CD4-positive, alpha-beta T cell treated with Interleukin-10 for 1 hour (primary cell): ENCODE results near the gene SMCO3.

Experiments
- DNase-seq: peaks from one replicate; pipeline ENCODE4 v3.0.0-alpha.2; 2020

Gene SMCO3

DNA sequence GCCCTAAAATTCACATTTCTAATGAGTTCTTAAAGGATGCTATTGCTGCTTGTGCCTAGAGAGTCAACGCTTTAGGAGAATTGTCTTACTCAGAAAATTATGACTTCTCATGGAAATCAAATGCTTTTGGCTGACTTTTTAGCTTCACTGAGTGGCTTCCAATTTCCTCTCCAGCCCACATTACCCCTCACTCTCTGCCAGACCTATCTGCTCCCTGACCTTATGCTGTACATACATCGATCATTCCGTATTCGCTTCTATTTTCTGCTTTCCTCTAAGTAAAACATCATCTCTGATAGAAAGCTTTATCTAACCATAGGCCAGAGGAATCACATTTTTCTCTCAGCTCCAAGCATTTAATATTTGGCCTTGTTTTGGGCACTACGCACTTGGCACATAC lies 12.5 kb upstream of the SMCO3 start:
- DNase-seq: no peak

GRCh38 chr12:14825256-14825655 lies 11.3 kb upstream of the SMCO3 start:
- DNase-seq: no peak

- DNase-seq: no peak
These were observed 10.1 kb upstream of the SMCO3 start for GRCh38 chr12:14824012-14824634.

- no peak for DNase-seq
These were observed 2.5 kb downstream of the SMCO3 start for GRCh38 chr12:14811486-14811885.

GRCh38 chr12:14810953-14811483 lies 3.0 kb downstream of the SMCO3 start:
- no peak for DNase-seq

DNA sequence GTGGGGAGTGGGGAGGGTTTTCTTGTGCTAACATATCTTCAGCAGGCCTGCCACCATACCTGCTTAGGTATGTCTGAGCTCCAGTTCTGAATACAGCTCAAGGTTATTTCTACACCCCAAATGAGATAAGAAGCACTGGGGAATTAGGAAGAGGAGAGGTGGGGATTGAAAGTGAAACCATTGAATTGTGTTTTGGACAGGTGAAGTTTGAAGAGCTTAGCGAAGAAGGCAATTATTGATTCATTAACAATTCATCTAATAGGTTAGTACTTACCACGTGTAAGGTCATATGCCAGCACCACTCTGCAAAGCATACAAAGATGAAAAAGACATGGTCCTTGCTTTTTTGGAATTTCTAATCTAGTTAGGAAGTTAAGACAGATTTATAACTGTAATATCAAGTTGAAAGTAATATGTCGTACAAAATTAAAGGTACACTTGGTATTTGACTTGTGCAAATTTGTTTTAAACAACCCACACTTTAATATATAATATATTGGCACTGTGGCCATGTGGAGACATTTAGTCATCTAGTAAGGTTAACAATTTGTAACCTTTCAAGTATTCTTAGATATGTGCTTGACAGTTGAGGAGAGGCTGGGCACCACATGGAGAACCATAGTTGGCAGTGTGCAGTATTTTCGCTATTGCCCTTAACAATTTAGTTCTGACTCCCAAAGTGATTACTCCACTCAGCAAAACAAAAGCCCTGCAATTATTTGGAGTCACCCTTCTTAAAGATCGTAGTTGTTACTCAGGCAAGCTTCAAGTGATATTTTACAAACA lies 3.6 kb downstream of the SMCO3 start:
- DNase-seq: no peak

GRCh38 chr12:14803830-14804160 lies 10.2 kb downstream of the SMCO3 start:
- DNase-seq: no peak

DNA sequence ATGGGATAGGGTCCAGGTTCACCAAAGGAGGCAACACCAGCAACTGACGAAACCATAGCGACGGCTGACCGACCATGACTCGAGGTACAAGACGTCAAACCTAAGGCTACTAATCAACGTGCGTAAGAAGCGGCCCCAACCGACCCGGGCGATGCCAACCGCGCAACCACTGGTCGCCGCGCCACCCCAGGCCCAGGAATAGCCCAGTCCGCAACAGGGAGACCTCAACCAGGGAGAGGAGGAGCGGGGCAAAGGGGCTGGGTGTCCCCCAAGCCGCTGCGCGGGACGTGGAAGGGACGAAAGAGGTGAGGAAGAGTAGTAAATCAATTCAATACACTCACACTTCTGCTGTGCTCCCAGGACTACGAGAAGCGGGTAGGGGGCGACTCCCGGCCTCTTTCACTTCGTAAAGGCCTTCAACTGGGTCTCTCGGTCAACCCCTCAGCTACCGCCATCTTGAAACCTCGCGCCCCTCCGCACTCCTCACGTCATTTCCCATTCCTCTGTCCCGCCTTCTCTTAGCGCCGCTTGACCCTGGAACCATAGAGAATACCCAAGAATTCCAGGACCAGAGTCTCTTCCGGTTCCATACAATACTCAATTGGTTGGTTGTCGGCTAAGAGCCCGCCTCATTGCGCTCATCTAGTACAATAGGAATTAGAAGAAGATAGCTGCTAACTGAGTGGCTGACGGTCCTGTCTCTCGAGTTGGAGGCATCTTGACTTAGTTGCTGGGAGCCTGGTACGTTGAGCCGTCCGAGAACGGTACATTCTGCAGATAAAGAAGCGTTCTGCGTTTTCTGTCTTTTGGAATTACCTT lies 10.8 kb downstream of the SMCO3 start, which contains the start of the genes C12orf60 and WBP11:
TSS of gene C12orf60 (plus strand) at position 660 of the 819 bp plus-strand sequence. CDS start 19,266 bp downstream, outside the sequence.
TSS of gene WBP11 (minus strand) at position 468 of the 819 bp plus-strand sequence. CDS start 2,095 bp downstream, outside the sequence.
- peak; percentile 96 for DNase-seq

DNA sequence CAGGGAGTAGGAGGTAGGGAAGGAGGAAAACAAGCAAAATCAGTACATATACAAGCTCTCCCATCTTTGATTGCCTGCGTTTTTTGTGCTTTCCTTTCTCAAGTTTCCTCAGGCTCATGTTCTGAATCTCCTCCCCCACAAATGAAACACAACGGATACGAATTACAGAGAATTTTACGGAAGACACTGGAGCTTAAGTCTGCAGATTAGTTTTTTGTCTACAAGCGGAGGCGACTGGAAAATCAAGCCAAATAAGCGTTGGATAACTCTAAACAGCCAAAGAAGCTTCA lies 11.3 kb downstream of the SMCO3 start:
- no peak for DNase-seq

GRCh38 chr12:14802247-14802646 lies 11.7 kb downstream of the SMCO3 start:
- no peak for DNase-seq

DNA sequence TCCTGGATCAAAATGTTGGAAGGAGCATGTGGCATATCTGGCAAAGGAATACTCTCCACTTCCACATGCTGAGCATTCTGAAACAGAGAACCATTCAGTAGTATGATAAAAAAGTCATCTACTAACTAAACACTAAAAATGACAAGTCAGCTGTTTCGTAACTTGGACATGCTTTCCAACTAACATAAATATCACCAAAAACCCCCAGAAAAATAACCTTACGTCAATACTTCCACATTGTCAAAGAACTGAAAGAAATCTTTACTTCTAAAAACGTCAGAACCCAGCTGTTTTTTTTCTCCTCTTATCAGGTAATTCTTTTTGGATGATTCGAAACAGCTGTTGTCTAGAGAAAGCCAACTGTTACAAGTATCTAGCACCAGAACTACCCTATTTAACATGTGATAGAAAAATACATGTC lies 18.9 kb downstream of the SMCO3 start:
- DNase-seq: no peak

GRCh38 chr12:14785568-14785967 lies 28.4 kb downstream of the SMCO3 start:
- DNase-seq: no peak

DNA sequence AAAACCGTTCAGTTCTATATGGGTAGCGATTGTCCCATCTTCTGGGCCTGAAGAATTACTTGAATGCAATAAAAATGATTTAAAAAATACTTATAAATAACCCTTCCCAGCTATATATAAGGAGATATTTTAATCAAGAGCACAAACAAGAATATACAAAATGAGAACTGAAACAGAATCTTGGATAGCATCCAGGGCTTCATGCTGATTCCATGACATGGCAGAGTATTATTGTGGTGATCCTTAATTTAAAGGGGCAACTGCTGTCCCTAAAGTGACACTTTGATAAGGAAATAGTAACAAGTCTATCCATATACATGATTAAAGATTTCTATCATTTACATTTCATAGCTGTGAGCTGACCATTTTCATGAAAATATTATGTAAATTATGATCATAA lies 29.5 kb downstream of the SMCO3 start:
- DNase-seq: no peak

- no peak for DNase-seq
These were observed 31.2 kb downstream of the SMCO3 start for GRCh38 chr12:14782756-14783155.

DNA sequence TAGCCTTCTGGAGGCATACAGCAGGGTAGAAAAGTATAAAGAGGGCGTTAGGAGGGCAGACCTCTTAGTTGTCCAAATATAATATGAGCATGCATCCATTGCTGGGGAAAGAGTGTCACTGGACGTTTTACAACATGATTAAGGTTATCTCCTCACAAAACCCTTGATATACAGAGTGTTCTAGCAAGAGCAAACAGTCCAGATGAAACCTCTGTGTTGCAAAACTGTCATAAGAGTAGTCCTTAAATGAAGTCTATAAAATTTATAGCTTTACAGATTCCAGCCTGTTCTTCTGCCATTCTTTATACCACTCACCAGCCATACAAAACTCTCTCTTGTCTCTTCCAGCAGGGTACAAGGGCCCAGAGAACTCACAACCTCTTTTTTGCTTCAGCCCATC lies 32.4 kb downstream of the SMCO3 start:
- no peak for DNase-seq

GRCh38 chr12:14780859-14781258 lies 33.1 kb downstream of the SMCO3 start:
- DNase-seq: no peak

GRCh38 chr12:14779834-14780233 lies 34.1 kb downstream of the SMCO3 start:
- DNase-seq: no peak

DNA sequence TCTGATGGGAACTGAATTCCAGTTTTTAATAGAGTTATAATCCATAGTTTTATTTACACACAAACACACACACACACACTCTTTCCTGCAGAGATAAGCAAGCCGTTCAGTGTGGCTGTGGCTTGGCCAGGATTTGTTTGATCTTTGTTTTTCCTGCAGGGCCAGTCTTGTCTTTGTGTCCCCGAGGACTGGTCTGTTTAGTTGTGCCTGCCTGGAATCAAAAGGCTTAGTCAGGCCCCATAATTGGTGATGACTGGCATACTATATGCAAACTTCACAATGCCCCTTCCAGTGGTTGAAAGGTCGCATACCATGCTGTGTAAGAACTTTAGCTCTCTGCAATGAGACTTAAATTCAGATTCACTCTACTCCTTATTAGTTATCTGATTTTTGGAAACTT lies 36.7 kb downstream of the SMCO3 start:
- no peak for DNase-seq

DNA sequence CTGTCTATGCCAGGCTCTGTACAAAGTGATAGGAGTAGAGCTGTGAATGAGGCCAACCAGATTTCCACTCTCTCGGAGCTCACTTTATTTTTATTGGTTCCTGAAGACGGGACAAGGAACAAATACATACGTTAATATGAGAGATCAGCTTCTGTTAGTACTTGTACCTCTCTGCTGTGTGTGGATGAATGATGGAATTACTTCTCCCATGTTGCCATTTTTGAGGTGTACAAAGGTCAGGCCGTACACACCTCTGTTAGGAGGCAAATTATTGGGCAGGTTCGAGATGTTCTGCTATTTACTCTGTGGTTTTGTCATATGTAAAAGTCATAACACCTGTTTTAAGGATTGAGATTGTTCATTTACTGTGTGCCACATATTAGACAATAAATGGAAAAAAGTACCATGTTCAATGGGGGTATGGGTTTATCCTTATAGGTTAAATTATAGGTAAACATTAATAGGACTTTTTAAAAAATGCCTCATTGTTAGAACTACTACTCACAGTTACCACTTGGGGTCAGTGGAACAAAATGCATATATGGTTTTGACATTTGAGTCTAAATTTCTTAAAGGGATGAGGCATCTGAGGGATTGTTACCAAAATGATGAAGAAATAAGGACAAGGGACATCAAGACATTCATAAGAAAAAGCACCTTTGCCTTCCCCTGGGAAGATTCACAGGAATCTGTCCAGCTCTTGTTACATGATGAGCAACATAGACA lies 37.6 kb downstream of the SMCO3 start:
- DNase-seq: no peak

- DNase-seq: no peak
These were observed 38.4 kb downstream of the SMCO3 start for GRCh38 chr12:14775636-14775980.

- peak; percentile 27 for DNase-seq
These were observed 38.9 kb downstream of the SMCO3 start for GRCh38 chr12:14774906-14775635.
